ENCODE results near the gene MYO18A.
A peak's percentile ranks its signal among the peaks of the same experiment; 100 is the strongest.
"Not testable (repeated sequence)": the region's sequence is repeated elsewhere in the genome, so short reads cannot be mapped to it uniquely, and the experiment has no call there.

MYO18A gene, protein sequence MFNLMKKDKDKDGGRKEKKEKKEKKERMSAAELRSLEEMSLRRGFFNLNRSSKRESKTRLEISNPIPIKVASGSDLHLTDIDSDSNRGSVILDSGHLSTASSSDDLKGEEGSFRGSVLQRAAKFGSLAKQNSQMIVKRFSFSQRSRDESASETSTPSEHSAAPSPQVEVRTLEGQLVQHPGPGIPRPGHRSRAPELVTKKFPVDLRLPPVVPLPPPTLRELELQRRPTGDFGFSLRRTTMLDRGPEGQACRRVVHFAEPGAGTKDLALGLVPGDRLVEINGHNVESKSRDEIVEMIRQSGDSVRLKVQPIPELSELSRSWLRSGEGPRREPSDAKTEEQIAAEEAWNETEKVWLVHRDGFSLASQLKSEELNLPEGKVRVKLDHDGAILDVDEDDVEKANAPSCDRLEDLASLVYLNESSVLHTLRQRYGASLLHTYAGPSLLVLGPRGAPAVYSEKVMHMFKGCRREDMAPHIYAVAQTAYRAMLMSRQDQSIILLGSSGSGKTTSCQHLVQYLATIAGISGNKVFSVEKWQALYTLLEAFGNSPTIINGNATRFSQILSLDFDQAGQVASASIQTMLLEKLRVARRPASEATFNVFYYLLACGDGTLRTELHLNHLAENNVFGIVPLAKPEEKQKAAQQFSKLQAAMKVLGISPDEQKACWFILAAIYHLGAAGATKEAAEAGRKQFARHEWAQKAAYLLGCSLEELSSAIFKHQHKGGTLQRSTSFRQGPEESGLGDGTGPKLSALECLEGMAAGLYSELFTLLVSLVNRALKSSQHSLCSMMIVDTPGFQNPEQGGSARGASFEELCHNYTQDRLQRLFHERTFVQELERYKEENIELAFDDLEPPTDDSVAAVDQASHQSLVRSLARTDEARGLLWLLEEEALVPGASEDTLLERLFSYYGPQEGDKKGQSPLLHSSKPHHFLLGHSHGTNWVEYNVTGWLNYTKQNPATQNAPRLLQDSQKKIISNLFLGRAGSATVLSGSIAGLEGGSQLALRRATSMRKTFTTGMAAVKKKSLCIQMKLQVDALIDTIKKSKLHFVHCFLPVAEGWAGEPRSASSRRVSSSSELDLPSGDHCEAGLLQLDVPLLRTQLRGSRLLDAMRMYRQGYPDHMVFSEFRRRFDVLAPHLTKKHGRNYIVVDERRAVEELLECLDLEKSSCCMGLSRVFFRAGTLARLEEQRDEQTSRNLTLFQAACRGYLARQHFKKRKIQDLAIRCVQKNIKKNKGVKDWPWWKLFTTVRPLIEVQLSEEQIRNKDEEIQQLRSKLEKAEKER (N-terminal part only)

DNA sequence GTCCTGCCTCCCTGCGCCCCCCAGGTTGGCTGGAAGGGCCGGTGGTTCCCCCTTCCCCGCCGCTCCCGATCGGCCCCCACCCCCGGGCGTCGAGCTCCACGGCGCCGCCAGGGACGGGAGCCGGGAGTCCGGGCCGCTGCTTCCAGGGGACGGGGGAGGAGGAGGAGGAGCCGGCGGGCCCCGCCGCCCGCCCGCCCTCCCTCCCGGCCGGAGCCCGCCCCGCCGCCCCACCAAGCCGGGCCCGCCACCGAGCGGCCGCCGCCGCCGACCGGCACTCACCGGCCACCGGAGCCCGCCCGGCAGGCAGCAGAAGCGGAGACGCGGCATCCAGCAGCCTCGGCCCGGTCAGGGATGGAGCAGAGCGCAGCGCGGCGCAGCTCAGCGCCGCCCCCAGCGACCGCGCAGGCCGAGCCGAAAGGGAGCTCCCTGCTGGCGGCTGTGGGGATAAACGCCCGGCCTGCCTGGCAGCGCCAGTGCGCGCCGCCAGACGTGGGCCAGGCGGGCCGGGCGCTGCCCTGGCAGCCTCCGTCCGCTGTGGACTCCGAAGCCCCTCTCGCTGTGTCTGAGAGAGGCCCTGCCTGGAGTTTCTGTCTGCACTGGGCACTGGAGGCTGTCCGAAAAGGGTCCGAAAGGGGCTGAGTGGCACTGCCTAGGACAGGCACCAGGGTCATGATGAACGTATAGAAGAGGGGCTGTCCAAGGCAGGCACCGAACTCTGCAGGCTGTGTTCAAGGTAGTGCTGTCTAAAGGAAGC lies at the start of gene MYO18A:
Gene MYO18A (minus strand): TSS at position 365 of the 754 bp plus-strand sequence. CDS start 13,458 bp downstream, outside the sequence.
- peak; percentile 89 for TF ChIP-seq CTCF (IDR thresholded peaks at IDR 0.05; ENCODE audit: control extremely low read depth, extremely low read depth, low read depth, missing control alignments)
- ChIA-PET CTCF (interaction anchor here (0.7 to 11.2 kb wide), 33 partner anchors 13 to 219 kb away, joined by 3 to 201 read pairs (median 4); no protein-coding TSS in a partner anchor), POLR2A (interaction anchor here (0.6 to 1.3 kb wide), 2 partner anchors 103 to 112 kb away, joined by 3 to 4 read pairs; no protein-coding TSS in a partner anchor)
- DNase-seq (ENCODE audit: extremely low spot score): peak; percentile 94

DNA sequence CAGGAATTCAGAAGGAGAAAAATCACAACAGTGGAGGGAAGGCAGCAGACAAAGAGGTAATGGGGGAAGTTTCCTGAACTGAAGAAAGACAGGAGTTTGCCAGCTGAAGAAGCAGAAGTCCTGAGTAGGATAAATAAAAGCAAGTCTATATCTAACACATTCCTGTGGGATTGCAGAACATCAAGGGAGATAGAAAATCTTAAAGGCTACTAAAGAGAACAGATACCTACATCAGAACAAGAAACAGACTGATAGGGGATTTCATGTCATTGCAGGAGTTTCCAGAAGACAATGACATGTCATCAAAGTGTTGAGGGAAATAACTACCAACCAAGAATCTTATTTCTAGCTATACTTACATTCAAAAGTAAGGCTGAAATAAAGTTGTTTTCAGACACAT lies 45.2 kb upstream of the MYO18A start:
- CTCF ChIA-PET: interaction anchor here (0.7 to 2.2 kb wide), 7 partner anchors 10 to 108 kb away, joined by 3 to 6 read pairs (median 4); no protein-coding TSS in a partner anchor
- TF ChIP-seq CTCF (IDR thresholded peaks at IDR 0.05; ENCODE audit: control extremely low read depth, extremely low read depth, low read depth, missing control alignments): no peak
- POLR2A ChIA-PET: no interaction called here

GRCh38 chr17:29221338-29221737 lies 41.1 kb upstream of the MYO18A start:
- POLR2A ChIA-PET; DNase-seq (ENCODE audit: extremely low spot score): not testable (repeated sequence)
- CTCF ChIA-PET: interaction anchor here (2.9 to 15.3 kb wide), 5 partner anchors 15 to 82 kb away, joined by 26 to 298 read pairs (median 48); partner anchors contain the start of gene MYO18A

More for the DNA sequence above, 45.2 kb upstream of the MYO18A start:
- DNase-seq (ENCODE audit: extremely low spot score): peak; percentile 44

GRCh38 chr17:29219378-29220047 lies 39.3 kb upstream of the MYO18A start:
- DNase-seq (ENCODE audit: extremely low spot score): peak; percentile 80
- TF ChIP-seq CTCF (IDR thresholded peaks at IDR 0.05; ENCODE audit: control extremely low read depth, extremely low read depth, low read depth, missing control alignments): peak; percentile 87
- ChIA-PET POLR2A (no interaction called here), CTCF (interaction anchor here (0.6 to 15.3 kb wide), 38 partner anchors 9 to 266 kb away, joined by 3 to 298 read pairs (median 6); partner anchors contain the start of gene MYO18A)

DNA sequence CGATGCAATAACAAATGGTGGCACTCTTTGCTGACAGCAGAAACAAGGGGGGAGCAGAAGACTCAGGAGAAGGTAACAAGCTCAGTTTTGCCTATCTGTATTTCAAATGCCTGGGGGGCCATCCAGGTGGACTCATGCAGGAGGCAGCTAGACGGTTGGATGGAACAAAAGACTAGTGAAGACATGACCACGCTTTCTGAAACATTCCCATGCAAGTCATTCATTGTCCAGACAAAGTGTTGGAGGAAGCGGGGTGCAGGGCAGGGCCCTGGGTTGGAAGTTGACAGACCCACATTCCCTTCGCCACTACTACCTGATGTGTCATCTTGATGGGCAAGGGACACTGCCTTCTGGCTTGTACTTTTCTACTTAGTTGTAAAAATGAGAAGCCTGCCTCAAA lies 36.7 kb upstream of the MYO18A start:
- no peak for DNase-seq (ENCODE audit: extremely low spot score)
- TF ChIP-seq CTCF (IDR thresholded peaks at IDR 0.05; ENCODE audit: control extremely low read depth, extremely low read depth, low read depth, missing control alignments): no peak
- POLR2A ChIA-PET: no interaction called here
- CTCF ChIA-PET: interaction anchor here (1.1 to 15.3 kb wide), 8 partner anchors 11 to 453 kb away, joined by 3 to 298 read pairs (median 19); partner anchors contain the start of gene MYO18A
